K562 (cell line): ENCODE measurements around the gene TUBB4B. TPM values are rescaled to one million over a fixed set of nuclear protein-coding genes. Genes with fewer than 3 reads are reported as not detected.
A peak's percentile ranks its signal among the peaks of the same experiment; 100 is the strongest.

Source experiments
- CBX3 ChIP-seq, 2 experiments: IDR thresholded peaks; 1 replicate in 1 of 2; 2 replicates in 1 of 2; pipeline ENCODE4 v1.6.1; 2012; ENCODE audit warnings: inconsistent platforms in 2 of 2, low read length in 2 of 2, borderline replicate concordance in 1 of 2, control low read depth in 1 of 2
- CBX5 ChIP-seq: IDR thresholded peaks from 2 replicates; pipeline ENCODE4 v1.6.1; 2014; ENCODE audit warnings: low read depth, borderline replicate concordance
- ETS1 ChIP-seq: conservative IDR thresholded peaks from 2 replicates; pipeline ENCODE4 v1.6.1; 2011; ENCODE audit warnings: low read depth, mild to moderate bottlenecking, low read length; ENCODE audit not compliant: control insufficient read depth
- GMEB1 ChIP-seq: fragments of 250-450 bp; sonication (Bioruptor Pico); IDR thresholded peaks from 2 replicates; pipeline ENCODE4 v1.4.0; 2020; ENCODE audit warnings: mild to moderate bottlenecking
- NR2C1 ChIP-seq, 2 experiments: fragments of 450-650 bp; IDR thresholded peaks; 2 replicates each; pipeline ENCODE4 v1.6.1; 2017; ENCODE audit warnings: mild to moderate bottlenecking in 2 of 2, antibody characterized with exemption in 1 of 2, inconsistent platforms in 1 of 2, missing compliant biosample characterization in 1 of 2, missing genetic modification characterization in 1 of 2
- RERE ChIP-seq: sonication (generic); formaldehyde crosslinking; IDR thresholded peaks from 2 replicates; pipeline ENCODE4 v1.8.0; 2023; ENCODE audit warnings: missing genetic modification reagents, mild to moderate bottlenecking, borderline replicate concordance
- ZBTB9 ChIP-seq: fragments of 450-650 bp; formaldehyde crosslinking; IDR thresholded peaks from 2 replicates; pipeline ENCODE4 v1.4.0; 2020; ENCODE audit warnings: mild to moderate bottlenecking, moderate library complexity
- ZSCAN32 ChIP-seq: fragments of 450-650 bp; formaldehyde crosslinking; IDR thresholded peaks from 2 replicates; pipeline ENCODE4 v1.4.0; 2020; ENCODE audit warnings: mild to moderate bottlenecking, moderate library complexity
- polyA plus RNA-seq, 8 experiments: library from polyadenylated mRNA; depleted of rRNA in 4 of 8; stranded (reverse) in 5 of 8; unstranded in 3 of 8; fragments of >200 nt; fragmentation: Nextera tagmentation in 2 of 8; fragmentation: Illumina TruSeq in 1 of 8; extraction: Ambion mirVana in 2 of 8; extraction: Trizol in 1 of 8; gene quantifications; 2 replicates each; pipeline versions ENCODE4 v1.2.1 to v1.2.3, GENCODE V29; 2011 to 2014; ENCODE audit warnings: inconsistent platforms in 1 of 8, missing spikeins in 1 of 8
- total RNA-seq, 7 experiments: library from RNA; depleted of rRNA in 6 of 7; stranded (reverse); fragments of >200 nt in 6 of 7; fragmentation: Illumina TruSeq in 2 of 7; extraction: Trizol in 2 of 7; gene quantifications; 2 replicates each; pipeline versions ENCODE4 v1.2.1 to v1.2.3, GENCODE V29; 2011 to 2021; ENCODE audit warnings: low replicate concordance in 1 of 7

Gene TUBB4B
- total and polyA plus RNA-seq, 9 of the 15 experiments (the other 6 are each of a cell fraction or from before 2014, with no cell fraction given), result 24.1 to 443 (median 268) TPM

GRCh38 chr9:137218754-137219271, 22.3 kb upstream of the TUBB4B start (continued):
- TF ChIP-seq ZBTB9 (peak; percentile 77; the same call in 1 of the 2 replicates), CBX5 (no peak), CBX3 (IDR thresholded peaks at IDR 0.05; ENCODE audit: borderline replicate concordance in 1 of 2, low read length in 2 of 2) (peak in 1 of 2 experiments; percentile 45; a peak in 1 of 3 replicates), ZSCAN32 (CRISPR knock-in tag) (peak; percentile 55; the same call in 1 of the 2 replicates), NR2C1 (IDR thresholded peaks at IDR 0.05) (peak; percentile 40), NR2C1 (tag; IDR thresholded peaks at IDR 0.05) (peak; percentile 53; the same call in 1 of the 2 replicates), ETS1 (peak; percentile 52; the same call in 1 of the 2 replicates), RERE (CRISPR knock-in tag) (no peak), GMEB1 (CRISPR knock-in tag) (0 out of 2 replicates have a peak, but pooled peaks have one; percentile 20)
